Activated CD8-positive, alpha-beta memory T cell treated with anti-CD3 and anti-CD28 coated beads for 36 hours (primary cell): ENCODE data around the gene FBLIM1. TPM values are rescaled to one million over a fixed set of nuclear protein-coding genes. Genes with fewer than 3 reads are reported as not detected.

Source experiments
- CTCF ChIA-PET: fragments of 350-600 bp; sonication (Branson Sonifier 250); formaldehyde crosslinking; loops from one replicate; lab custom pipeline; 2021; ENCODE audit warnings: antibody characterized with exemption; lab: Charles Lee
- POLR2A ChIA-PET: fragments of 350-600 bp; sonication (Branson Sonifier 250); formaldehyde crosslinking; loops from one replicate; lab custom pipeline; 2021; ENCODE audit warnings: antibody characterized with exemption; lab: Charles Lee
- total RNA-seq, 2 experiments: library from RNA; stranded (reverse); gene quantifications; one replicate each; pipeline ENCODE4 v1.2.3, GENCODE V29; 2021

The FBLIM1 gene
- total RNA-seq, 2 experiments from 2014 or later: not detected

GRCh38 chr1:15740924-15741850, 17.4 kb upstream of the FBLIM1 start:
- POLR2A ChIA-PET: no interaction called here
- CTCF ChIA-PET: interaction anchor here (0.7 to 1.9 kb wide), 8 partner anchors 43 to 266 kb away, joined by 3 to 10 read pairs (median 4); no protein-coding TSS in a partner anchor

GRCh38 chr1:15742339-15742801, 16.2 kb upstream of the FBLIM1 start, which contains the start of gene TMEM82:
TMEM82 (plus strand) TSS chr1:15742499; CDS start chr1:15742560, 61 bp downstream.
- POLR2A ChIA-PET: no interaction called here
- CTCF ChIA-PET: interaction anchor here (0.7 to 1.0 kb wide), 2 partner anchors 146 to 226 kb away, joined by 3 to 5 read pairs; no protein-coding TSS in a partner anchor

GRCh38 chr1:15744122-15744679, 14.4 kb upstream of the FBLIM1 start:
- POLR2A ChIA-PET: no interaction called here
- CTCF ChIA-PET: no interaction called here

GRCh38 chr1:15747378-15747777, 11.2 kb upstream of the FBLIM1 start:
- ChIA-PET CTCF (no interaction called here), POLR2A (no interaction called here)

- ChIA-PET CTCF (no interaction called here), POLR2A (no interaction called here)
Observed at GRCh38 chr1:15748264-15748663, 10.3 kb upstream of the FBLIM1 start.

- POLR2A ChIA-PET: no interaction called here
- CTCF ChIA-PET: no interaction called here
Observed at GRCh38 chr1:15748690-15749398, 9.8 kb upstream of the FBLIM1 start.

GRCh38 chr1:15749399-15750291, 8.9 kb upstream of the FBLIM1 start:
- ChIA-PET POLR2A (no interaction called here), CTCF (no interaction called here)

GRCh38 chr1:15750924-15751323, 7.7 kb upstream of the FBLIM1 start:
- ChIA-PET POLR2A (no interaction called here), CTCF (no interaction called here)

- CTCF ChIA-PET: no interaction called here
- POLR2A ChIA-PET: no interaction called here
Observed at GRCh38 chr1:15751717-15752116, 6.9 kb upstream of the FBLIM1 start.

GRCh38 chr1:15753776-15754175, 4.8 kb upstream of the FBLIM1 start:
- POLR2A ChIA-PET: no interaction called here
- CTCF ChIA-PET: no interaction called here

DNA sequence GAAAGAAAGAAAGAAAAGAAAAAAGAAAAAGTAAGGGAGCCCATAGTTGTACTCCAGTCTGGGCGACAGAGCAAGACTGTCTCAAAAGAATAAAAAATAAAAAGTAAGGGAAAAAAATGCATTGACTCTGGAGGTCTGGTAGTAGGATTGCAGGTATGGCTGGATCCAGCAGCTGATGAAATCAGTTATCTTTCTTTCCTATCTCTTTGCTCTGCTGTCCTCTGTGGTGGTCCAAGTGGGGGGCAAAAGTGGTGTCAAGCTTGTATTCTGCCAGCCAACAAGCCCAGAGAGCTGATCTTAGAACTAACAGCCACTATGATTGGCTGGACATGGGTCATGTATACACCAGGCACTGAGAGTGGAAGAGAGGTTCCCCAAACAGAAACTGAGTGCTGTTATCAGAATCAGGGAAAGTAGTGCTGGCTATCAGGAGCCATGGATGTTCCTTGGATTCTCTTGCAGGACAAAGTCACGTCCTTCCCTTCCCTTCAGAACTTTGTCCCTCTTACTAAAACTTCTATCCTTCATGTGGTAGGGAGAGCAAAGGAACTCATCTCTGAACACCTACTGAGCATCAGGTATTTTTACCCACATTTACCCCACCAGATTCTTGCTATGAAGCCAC, 3.5 kb upstream of the FBLIM1 start:
- CTCF ChIA-PET: interaction anchor here (0.6 kb wide), 1 partner anchor 186 kb away, joined by 4 read pairs; no protein-coding TSS in a partner anchor
- POLR2A ChIA-PET: no interaction called here

DNA sequence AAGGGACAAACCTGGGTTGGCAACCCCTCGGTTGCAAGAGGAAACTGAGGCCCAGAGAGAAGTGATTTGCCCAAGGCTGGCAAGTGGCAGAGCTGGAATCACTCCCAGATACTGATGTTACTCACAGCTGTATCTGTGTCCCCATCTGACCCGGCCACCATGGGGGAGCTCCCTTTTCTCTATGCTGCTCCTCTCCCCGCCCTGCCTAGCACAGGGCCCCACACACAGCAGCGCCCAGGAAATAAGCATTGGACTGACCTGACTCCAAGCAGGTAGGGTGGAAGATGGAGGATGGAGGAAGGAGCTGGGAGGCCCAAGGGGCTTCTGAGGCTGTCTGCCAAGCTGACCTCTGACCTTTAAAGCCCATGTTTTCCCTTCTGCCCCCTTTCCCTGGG, 3.0 kb upstream of the FBLIM1 start:
- CTCF ChIA-PET: no interaction called here
- POLR2A ChIA-PET: no interaction called here

- CTCF ChIA-PET: no interaction called here
- POLR2A ChIA-PET: no interaction called here
Observed at GRCh38 chr1:15756143-15757015, 2.2 kb upstream of the FBLIM1 start.

DNA sequence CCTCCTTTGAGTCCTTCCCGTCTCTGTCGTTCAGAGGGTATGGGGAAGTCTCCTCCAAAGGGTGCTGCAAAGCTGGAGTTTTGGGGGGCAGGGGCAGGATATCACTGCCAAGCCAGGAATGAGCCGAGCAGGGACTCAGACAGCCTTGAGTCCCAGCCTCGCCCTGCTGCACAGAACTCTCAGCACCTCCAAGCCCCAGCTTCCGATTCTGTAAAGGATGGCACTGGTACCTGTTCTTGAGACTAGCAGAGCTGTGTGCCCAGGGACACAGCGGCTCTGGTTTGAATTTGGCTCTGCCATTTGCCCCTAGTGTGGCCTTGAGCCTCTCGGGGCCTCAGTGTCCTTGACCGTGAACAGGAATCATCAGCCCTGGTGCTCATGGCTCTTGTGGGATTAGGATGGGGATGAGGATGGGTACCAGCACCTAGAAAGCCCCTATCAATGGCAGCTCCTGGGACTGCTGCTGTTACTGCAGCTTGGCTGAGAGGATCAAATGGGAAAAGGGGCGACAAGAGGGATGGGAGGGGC, 1.5 kb upstream of the FBLIM1 start:
- CTCF ChIA-PET: no interaction called here
- POLR2A ChIA-PET: no interaction called here

GRCh38 chr1:15757575-15758342, 836 bp upstream of the FBLIM1 start:
- ChIA-PET CTCF (no interaction called here), POLR2A (no interaction called here)

DNA sequence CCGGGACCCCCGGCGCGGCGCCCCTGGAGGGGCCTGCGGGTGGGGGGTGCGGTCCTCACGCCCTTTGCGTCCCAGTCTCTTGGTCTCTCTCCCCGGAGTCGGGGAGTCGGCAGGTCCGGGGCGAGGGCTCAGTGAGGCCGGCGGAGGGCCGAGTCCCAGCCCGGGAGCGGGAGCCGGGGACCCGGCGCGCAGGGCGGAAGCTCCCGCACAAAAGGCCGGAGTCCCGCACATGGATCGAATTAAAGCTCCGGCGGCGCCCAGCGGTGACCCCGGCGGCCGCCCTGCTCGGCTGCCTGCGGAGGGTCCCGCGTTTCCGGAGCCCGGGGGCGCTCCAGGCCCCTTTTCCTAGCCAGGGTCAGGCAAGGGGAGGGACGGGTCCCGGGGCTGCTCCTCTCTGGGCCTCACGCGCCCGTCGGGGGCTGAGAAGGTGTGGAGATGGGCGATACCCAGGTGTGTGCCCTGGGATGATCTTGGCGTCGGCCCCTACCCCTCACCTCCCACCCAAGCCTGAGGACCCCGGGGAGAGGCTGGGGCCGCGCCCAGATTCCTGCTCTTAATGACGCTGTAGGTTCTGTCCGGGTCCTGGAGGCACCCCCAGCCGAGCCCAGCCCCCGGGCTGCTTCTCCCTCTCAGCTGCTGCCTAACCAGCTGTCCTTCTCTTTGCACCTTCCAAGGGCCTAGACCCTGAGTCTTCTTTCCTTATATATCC, 512 bp downstream of the FBLIM1 start:
- ChIA-PET CTCF (interaction anchor here (2.6 kb wide), 1 partner anchor 33 kb away, joined by 8 read pairs; no protein-coding TSS in a partner anchor), POLR2A (no interaction called here)
